GM21723 (cell line): Measurements from ENCODE around the gene SLC25A45.
A peak's percentile ranks its signal among the peaks of the same experiment; 100 is the strongest.
"Not testable (repeated sequence)": the region's sequence is repeated elsewhere in the genome, so short reads cannot be mapped to it uniquely, and the experiment has no call there.

ENCODE experiments used
- ATAC-seq: cut with Tn5 transposase; IDR thresholded peaks from one replicate; pipeline ENCODE4 v1.9.1; 2021; ENCODE audit warnings: mild to moderate bottlenecking, moderate library complexity; ENCODE audit not compliant: unreplicated experiment

SLC25A45 gene

GRCh38 chr11:65421794-65422632 lies 39.6 kb upstream of the SLC25A45 start:
- no peak for ATAC-seq

GRCh38 chr11:65420979-65421793 lies 38.7 kb upstream of the SLC25A45 start:
- ATAC-seq, result no peak

GRCh38 chr11:65420506-65420905 lies 38.1 kb upstream of the SLC25A45 start:
- no peak for ATAC-seq

GRCh38 chr11:65419772-65420481 lies 37.5 kb upstream of the SLC25A45 start:
- no peak for ATAC-seq

GRCh38 chr11:65419460-65419771 lies 37.0 kb upstream of the SLC25A45 start:
- ATAC-seq, result no peak

- peak; percentile 35 for ATAC-seq
These were observed 36.4 kb upstream of the SLC25A45 start for GRCh38 chr11:65418681-65419459.

GRCh38 chr11:65418431-65418680 lies 35.9 kb upstream of the SLC25A45 start:
- ATAC-seq, result no peak

GRCh38 chr11:65417702-65418430 lies 35.4 kb upstream of the SLC25A45 start:
- ATAC-seq, result no peak

- ATAC-seq, result no peak
These were observed 34.6 kb upstream of the SLC25A45 start for GRCh38 chr11:65416841-65417701.

- peak; percentile 38 for ATAC-seq
These were observed 33.9 kb upstream of the SLC25A45 start for GRCh38 chr11:65416341-65416824.

- ATAC-seq, result no peak
These were observed 33.3 kb upstream of the SLC25A45 start for GRCh38 chr11:65415499-65416340.

GRCh38 chr11:65414776-65415498 lies 32.5 kb upstream of the SLC25A45 start:
- no peak for ATAC-seq

- ATAC-seq, result not testable (repeated sequence)
These were observed 30.7 kb upstream of the SLC25A45 start for GRCh38 chr11:65413077-65413664.

- ATAC-seq, result no peak
These were observed 30.0 kb upstream of the SLC25A45 start for GRCh38 chr11:65412271-65413076.

GRCh38 chr11:65411681-65412070 lies 29.2 kb upstream of the SLC25A45 start:
- ATAC-seq, result no peak

- ATAC-seq, result no peak
These were observed 28.7 kb upstream of the SLC25A45 start for GRCh38 chr11:65410936-65411680.
